Peyer's patch (tissue), 4 donors: ENCODE measurements around the gene GALE. TPM values are rescaled to one million over a fixed set of nuclear protein-coding genes. Genes with fewer than 3 reads are reported as not detected.

Experiments
- DNase-seq, 3 donors: peaks; one replicate each; pipeline ENCODE4 v3.0.0-alpha.2; 2017 to 2019
- H3K27ac ChIP-seq, 4 donors: fragments of 200-600 bp; sonication (generic); one replicate each; pipeline ENCODE4 v1.5.1; 2016 to 2019
- H3K27me3 ChIP-seq, 2 donors: fragments of 200-600 bp; sonication (generic); one replicate each; pipeline ENCODE4 v1.5.1; 2019
- H3K36me3 ChIP-seq, 3 donors: fragments of 200-600 bp; sonication (generic); one replicate each; pipeline ENCODE4 v1.5.1; 2016 to 2019
- H3K4me1 ChIP-seq, 4 donors: fragments of 200-600 bp; sonication (generic); one replicate each; pipeline ENCODE4 v1.5.1; 2016 to 2019
- H3K4me3 ChIP-seq, 4 donors: fragments of 200-600 bp; sonication (generic); 1 replicate in 3 of 4; 2 replicates in 1 of 4; pipeline ENCODE4 v1.5.1; 2016 to 2019; ENCODE audit warnings: mild to moderate bottlenecking in 1 of 4
- H3K9me3 ChIP-seq, 4 donors: fragments of 200-600 bp; sonication (generic); one replicate each; pipeline ENCODE4 v1.5.1; 2016 to 2019; ENCODE audit warnings: mild to moderate bottlenecking in 1 of 4
- CTCF ChIP-seq, 6 experiments: fragments of 450-650 bp in 4 of 6; fragments of 200-600 bp in 2 of 6; sonication (generic) in 1 of 6; IDR thresholded peaks; one replicate each; pipeline ENCODE4 v1.5.1; 2017 to 2019; ENCODE audit warnings: antibody characterized with exemption in 6 of 6, mild to moderate bottlenecking in 3 of 6, moderate library complexity in 1 of 6
- POLR2A ChIP-seq, 2 donors: fragments of 450-650 bp; IDR thresholded peaks; one replicate each; pipeline ENCODE4 v1.5.1; 2017; ENCODE audit warnings: antibody characterized with exemption in 2 of 2, mild to moderate bottlenecking in 2 of 2, moderate library complexity in 2 of 2
- total RNA-seq, 4 donors: library from RNA; depleted of rRNA; stranded (reverse); fragments of >200 nt; gene quantifications; one replicate each; pipeline ENCODE4 v1.1.0, GENCODE V29; 2016

GALE gene
- total RNA-seq, 4 donors from 2014 or later = 58.6 to 137 (median 107) TPM

- Histone ChIP-seq H3K4me1 (no peaks in the 10 kb centered on the region), H3K27ac (no peak overlapping the region), H3K27me3 (no peaks in the 10 kb centered on the region), H3K9me3 (no peaks in the 10 kb centered on the region), H3K4me3 (no peak overlapping the region), H3K36me3 (peaks cover 0 to 91% (median 2%) of the 10 kb centered on the region in 3 donors)
- DNase-seq = no peak
- TF ChIP-seq CTCF (IDR thresholded peaks at IDR 0.05) = no peak
- TF ChIP-seq POLR2A (IDR thresholded peaks at IDR 0.05) = no peak
Observed at GRCh38 chr1:23759277-23759676, 41.3 kb downstream of the GALE start.

GRCh38 chr1:23757812-23758211 lies 42.7 kb downstream of the GALE start:
- Histone ChIP-seq H3K4me1 (no peaks in the 10 kb centered on the region), H3K36me3 (peaks cover 0 to 98% (median 2%) of the 10 kb centered on the region in 3 donors), H3K27ac (no peak overlapping the region), H3K4me3 (no peak overlapping the region), H3K9me3 (no peaks in the 10 kb centered on the region), H3K27me3 (no peaks in the 10 kb centered on the region)
- TF ChIP-seq POLR2A (IDR thresholded peaks at IDR 0.05) (no peak), CTCF (IDR thresholded peaks at IDR 0.05) (no peak)
- DNase-seq = peak in 1 of 3 donors; percentile 27

- Histone ChIP-seq H3K4me3 (no peak overlapping the region), H3K9me3 (no peaks in the 10 kb centered on the region), H3K27me3 (no peaks in the 10 kb centered on the region), H3K27ac (no peak overlapping the region), H3K4me1 (no peaks in the 10 kb centered on the region), H3K36me3 (peaks cover 0 to 98% (median 2%) of the 10 kb centered on the region in 3 donors)
- no peak for TF ChIP-seq CTCF (IDR thresholded peaks at IDR 0.05)
- no peak for TF ChIP-seq POLR2A (IDR thresholded peaks at IDR 0.05)
- peak in 1 of 3 donors; percentile 52 for DNase-seq
Observed at GRCh38 chr1:23756676-23757075, 43.9 kb downstream of the GALE start.

GRCh38 chr1:23752909-23753308 lies 47.6 kb downstream of the GALE start:
- H3K4me3 ChIP-seq = no peak overlapping the region
- H3K36me3 ChIP-seq = peaks cover 0 to 81% (median 2%) of the 10 kb centered on the region in 3 donors
- TF ChIP-seq CTCF (IDR thresholded peaks at IDR 0.05) = no peak
- no peak for TF ChIP-seq POLR2A (IDR thresholded peaks at IDR 0.05)
- DNase-seq = no peak
- no peaks in the 10 kb centered on the region for H3K9me3 ChIP-seq
- H3K4me1 ChIP-seq = no peaks in the 10 kb centered on the region
- no peak overlapping the region for H3K27ac ChIP-seq
- no peaks in the 10 kb centered on the region for H3K27me3 ChIP-seq

- Histone ChIP-seq H3K4me1 (no peaks in the 10 kb centered on the region), H3K27ac (no peak overlapping the region), H3K4me3 (no peak overlapping the region), H3K9me3 (no peaks in the 10 kb centered on the region), H3K36me3 (peaks cover 0 to 71% (median 1%) of the 10 kb centered on the region in 3 donors), H3K27me3 (no peaks in the 10 kb centered on the region)
- no peak for TF ChIP-seq POLR2A (IDR thresholded peaks at IDR 0.05)
- no peak for TF ChIP-seq CTCF (IDR thresholded peaks at IDR 0.05)
- DNase-seq = no peak
Observed at GRCh38 chr1:23751815-23752200, 48.7 kb downstream of the GALE start.
